Gastroesophageal sphincter (tissue), 3 donors: Measurements from ENCODE around the gene PELI2.

Experiments
- CTCF ChIP-seq, 4 experiments: fragments of 200-600 bp in 2 of 4; fragments of 450-650 bp in 2 of 4; sonication (generic) in 1 of 4; IDR thresholded peaks; one replicate each; pipeline ENCODE4 v1.5.1; 2017 to 2019; ENCODE audit warnings: antibody characterized with exemption in 4 of 4, mild to moderate bottlenecking in 2 of 4, moderate library complexity in 2 of 4
- EP300 ChIP-seq: sonication (generic); formaldehyde crosslinking; IDR thresholded peaks from one replicate; pipeline ENCODE4 v1.6.1; 2017; ENCODE audit warnings: antibody characterized with exemption, mild to moderate bottlenecking
- POLR2A ChIP-seq, 2 donors: fragments of 450-650 bp; IDR thresholded peaks; one replicate each; pipeline ENCODE4 v1.6.1; 2017; ENCODE audit warnings: antibody characterized with exemption in 2 of 2, mild to moderate bottlenecking in 2 of 2, moderate library complexity in 1 of 2
- POLR2AphosphoS5 ChIP-seq: sonication (generic); formaldehyde crosslinking; IDR thresholded peaks from one replicate; pipeline ENCODE4 v1.6.1; 2017; ENCODE audit warnings: antibody characterized with exemption

DNA sequence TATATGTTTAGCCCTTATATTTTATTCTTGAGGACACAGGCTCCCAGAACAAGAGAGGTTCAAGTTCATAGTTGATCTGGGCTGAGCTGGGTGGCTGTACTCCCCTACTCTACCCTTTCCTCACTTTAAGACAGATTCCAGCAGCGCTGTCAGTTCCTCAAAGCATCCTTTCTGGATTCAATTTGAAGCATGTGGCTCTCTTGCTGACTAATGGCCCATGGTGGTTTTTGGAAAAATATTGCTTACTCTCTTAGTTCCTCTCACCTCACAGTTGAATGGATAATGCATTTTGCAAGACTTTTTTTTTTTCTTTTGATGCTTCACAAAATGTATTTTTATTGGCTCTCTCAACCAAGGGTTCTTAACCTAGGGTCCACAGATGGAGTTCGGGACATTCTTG lies 4.1 kb downstream of the PELI2 start:
- TF ChIP-seq POLR2A (IDR thresholded peaks at IDR 0.05), result no peak
- TF ChIP-seq CTCF (IDR thresholded peaks at IDR 0.05), result no peak
- no peak for TF ChIP-seq EP300
- TF ChIP-seq POLR2AphosphoS5, result no peak
